ENCODE measurements around the gene NACC1. TPM values are rescaled to one million over a fixed set of nuclear protein-coding genes. Genes with fewer than 3 reads are reported as not detected.
A peak's percentile ranks its signal among the peaks of the same experiment; 100 is the strongest.

NACC1 gene
- 62.1 and 68.8 TPM in 2 replicates for total RNA-seq

GRCh38 chr19:13117772-13118423, at the start of gene NACC1:
Gene NACC1, plus strand, starts transcription at chr19:13118264. Its CDS starts 16,944 bp downstream, at chr19:13135208.
- Mint-ChIP-seq H3K9me3 (no peaks in the 10 kb centered on the region), H3K36me3 (ENCODE audit: low read depth) (peaks cover 24% of the 10 kb centered on the region), H3K27me3 (no peaks in the 10 kb centered on the region), H3K4me1 (peaks cover 64% of the 10 kb centered on the region), H3K27ac (peak within 1 kb of the TSS; percentile 96), H3K4me3 (peak within 1 kb of the TSS; percentile 99)
- intact Hi-C loops (cut with micrococcal nuclease): loop anchor here (1.0 to 5.0 kb wide), 3 partner anchors 33 to 889 kb away; partner anchors contain the start of gene RFX1
- ChIA-PET POLR2A (interaction anchor here (0.6 to 6.6 kb wide), 21 partner anchors 9 to 889 kb away, joined by 3 to 158 read pairs (median 6); partner anchors contain the start of genes CALR, IER2, LYL1 and STX10), CTCF (interaction anchor here (0.8 to 1.9 kb wide), 8 partner anchors 13 to 153 kb away, joined by 3 to 11 read pairs (median 5); partner anchors contain the start of genes IER2 and STX10)
- peak; percentile 94 for DNase-seq
- TF ChIP-seq CTCF (IDR thresholded peaks at IDR 0.05): no peak
- peak; percentile 81 for ATAC-seq (ENCODE audit: low read depth)

- DNase-seq (no peak), ATAC-seq (ENCODE audit: low read depth) (no peak)
- Mint-ChIP-seq H3K36me3 (ENCODE audit: low read depth) (no peaks in the 10 kb centered on the region), H3K4me1 (no peaks in the 10 kb centered on the region), H3K4me3 (no peak overlapping the region), H3K9me3 (no peaks in the 10 kb centered on the region), H3K27me3 (peaks cover 2% of the 10 kb centered on the region), H3K27ac (no peak overlapping the region)
- TF ChIP-seq CTCF (IDR thresholded peaks at IDR 0.05): no peak
- CTCF ChIA-PET: interaction anchor here (1.8 kb wide), 1 partner anchor 8 kb away, joined by 6 read pairs; no protein-coding TSS in a partner anchor
- POLR2A ChIA-PET: interaction anchor here (0.6 kb wide), 1 partner anchor 38 kb away, joined by 4 read pairs; no protein-coding TSS in a partner anchor
- intact Hi-C loops (cut with micrococcal nuclease): loop anchor here (10.0 kb wide), 1 partner anchor 515 kb away; no protein-coding TSS in a partner anchor
Observed at GRCh38 chr19:13069415-13070359, 48.4 kb upstream of the NACC1 start.

GRCh38 chr19:13070425-13071140, 47.5 kb upstream of the NACC1 start:
- no peaks in the 10 kb centered on the region for H3K36me3 Mint-ChIP-seq (ENCODE audit: low read depth)
- no peak for ATAC-seq (ENCODE audit: low read depth)
- intact Hi-C loops (cut with micrococcal nuclease): no loop called here
- CTCF ChIA-PET: interaction anchor here (1.8 kb wide), 1 partner anchor 9 kb away, joined by 6 read pairs; no protein-coding TSS in a partner anchor
- POLR2A ChIA-PET: interaction anchor here (0.6 kb wide), 2 partner anchors 21 to 37 kb away, joined by 3 to 4 read pairs; no protein-coding TSS in a partner anchor
- H3K9me3 Mint-ChIP-seq: no peaks in the 10 kb centered on the region
- DNase-seq: no peak
- H3K27me3 Mint-ChIP-seq: peaks cover 2% of the 10 kb centered on the region
- H3K27ac Mint-ChIP-seq: no peak overlapping the region
- no peak overlapping the region for H3K4me3 Mint-ChIP-seq
- no peak for TF ChIP-seq CTCF (IDR thresholded peaks at IDR 0.05)
- no peaks in the 10 kb centered on the region for H3K4me1 Mint-ChIP-seq

GRCh38 chr19:13071444-13072187, 46.4 kb upstream of the NACC1 start:
- TF ChIP-seq CTCF (IDR thresholded peaks at IDR 0.05): no peak
- intact Hi-C loops (cut with micrococcal nuclease): no loop called here
- Mint-ChIP-seq H3K27ac (no peak overlapping the region), H3K36me3 (ENCODE audit: low read depth) (no peaks in the 10 kb centered on the region), H3K27me3 (peaks cover 2% of the 10 kb centered on the region), H3K4me3 (no peak overlapping the region), H3K9me3 (no peaks in the 10 kb centered on the region), H3K4me1 (no peaks in the 10 kb centered on the region)
- no peak for ATAC-seq (ENCODE audit: low read depth)
- no peak for DNase-seq
- CTCF ChIA-PET: interaction anchor here (1.2 to 1.8 kb wide), 2 partner anchors 10 to 94 kb away, joined by 3 to 6 read pairs; no protein-coding TSS in a partner anchor
- POLR2A ChIA-PET: interaction anchor here (0.6 kb wide), 1 partner anchor 20 kb away, joined by 3 read pairs; no protein-coding TSS in a partner anchor
